Natural killer cell (primary cell): ENCODE results near the gene AKR1D1. TPM values are rescaled to one million over a fixed set of nuclear protein-coding genes. Genes with fewer than 3 reads are reported as not detected.
"Not testable (repeated sequence)": the region's sequence is repeated elsewhere in the genome, so short reads cannot be mapped to it uniquely, and the experiment has no call there.

Source experiments
- ATAC-seq, 3 donors: fragments of 150-1000 bp in 2 of 3; fragments of 200-7000 bp in 1 of 3; cut with Tn5 transposase; 1 replicate in 1 of 3; 2 replicates in 2 of 3; pipeline ENCODE4 v1.10.0; 2021; ENCODE audit warnings: mild to moderate bottlenecking in 2 of 3, moderate library complexity in 2 of 3
- DNase-seq, 2 donors: peaks; one replicate each; pipeline versions ENCODE4 v3.0.0 to v3.0.0-alpha.2; 2013 to 2021; ENCODE audit warnings: mixed read lengths in 1 of 2
- H3K27ac ChIP-seq: one replicate; pipeline ENCODE4 v1.5.1; 2013; ENCODE audit warnings: mild to moderate bottlenecking, low read length
- H3K27me3 ChIP-seq: one replicate; pipeline ENCODE4 v1.6.1; 2013; ENCODE audit warnings: low read length; ENCODE audit not compliant: control insufficient read depth, insufficient read depth
- H3K36me3 ChIP-seq: one replicate; pipeline ENCODE4 v1.6.1; 2013; ENCODE audit warnings: low read length; ENCODE audit not compliant: control insufficient read depth, insufficient read depth
- H3K4me1 ChIP-seq: one replicate; pipeline ENCODE4 v1.6.1; 2013; ENCODE audit warnings: low read length; ENCODE audit not compliant: control insufficient read depth, insufficient read depth
- H3K4me3 ChIP-seq: one replicate; pipeline ENCODE4 v1.5.1; 2013; ENCODE audit warnings: low read length
- H3K9me3 ChIP-seq: one replicate; pipeline ENCODE4 v1.6.1; 2013; ENCODE audit warnings: low read length; ENCODE audit not compliant: control insufficient read depth, insufficient read depth
- H3K27ac Mint-ChIP-seq, 2 donors: one replicate each; pipeline ENCODE4 v1.8.0; 2022; ENCODE audit warnings: mild to moderate bottlenecking in 2 of 2, mixed read lengths in 2 of 2, moderate library complexity in 1 of 2
- H3K27me3 Mint-ChIP-seq, 2 donors: one replicate each; pipeline ENCODE4 v1.8.0; 2022; ENCODE audit warnings: low read depth in 2 of 2, mixed read lengths in 2 of 2
- H3K36me3 Mint-ChIP-seq: one replicate; pipeline ENCODE4 v1.8.0; 2022; ENCODE audit warnings: mixed read lengths
- H3K4me1 Mint-ChIP-seq, 2 donors: one replicate each; pipeline ENCODE4 v1.8.0; 2022; ENCODE audit warnings: mixed read lengths in 2 of 2
- H3K4me3 Mint-ChIP-seq: one replicate; pipeline ENCODE4 v1.8.0; 2022; ENCODE audit warnings: mild to moderate bottlenecking, moderate library complexity, mixed read lengths
- H3K9me3 Mint-ChIP-seq, 2 donors: one replicate each; pipeline ENCODE4 v1.8.0; 2022; ENCODE audit warnings: mixed read lengths in 2 of 2
- CTCF ChIP-seq: fragments of 200-600 bp; IDR thresholded peaks from one replicate; pipeline ENCODE4 v1.8.0; 2022; ENCODE audit warnings: antibody characterized with exemption
- WGBS: methylation state at CpG from one replicate; pipeline ENCODE4 v1.1.7; 2013; ENCODE audit warnings: missing lambda C conversion rate; ENCODE audit not compliant: insufficient coverage; 5-methylcytosine and 5-hydroxymethylcytosine counted together
- intact Hi-C: fragments of 100-400 bp; cut with micrococcal nuclease; formaldehyde crosslinking; loops from one replicate; pipeline ENCODE4 v1.14.2; 2022
- total RNA-seq, 4 donors: library from RNA; stranded (reverse); fragments of 120-200 nt in 1 of 4; gene quantifications; one replicate each; pipeline versions ENCODE4 v1.2.3 to v1.2.4, GENCODE V29; 2013 to 2022

The AKR1D1 gene
- total RNA-seq, 3 donors from 2014 or later (not counting 1 experiment from before 2014, with no cell fraction given), result not detected

- no peak overlapping the region for H3K27ac Mint-ChIP-seq
- Histone ChIP-seq H3K4me1 (no peaks in the 10 kb centered on the region), H3K4me3 (no peak overlapping the region), H3K9me3 (no peaks in the 10 kb centered on the region), H3K36me3 (no peaks in the 10 kb centered on the region), H3K27ac (no peak overlapping the region), H3K27me3 (no peaks in the 10 kb centered on the region)
- WGBS, result 57% methylated on average over 1 of the region's 1 CpG
- peaks cover 0 to 5% of the 10 kb centered on the region in 2 donors for H3K9me3 Mint-ChIP-seq
- no peak for TF ChIP-seq CTCF
- no peak for ATAC-seq
- H3K27me3 Mint-ChIP-seq, result peaks cover 3 to 9% of the 10 kb centered on the region in 2 donors
- no peaks in the 10 kb centered on the region for H3K4me1 Mint-ChIP-seq
- no peak overlapping the region for H3K4me3 Mint-ChIP-seq
- intact Hi-C loops, result no loop called here
- H3K36me3 Mint-ChIP-seq, result no peaks in the 10 kb centered on the region
- DNase-seq, result no peak
Measured at GRCh38 chr7:138074540-138074939, 1.7 kb upstream of the AKR1D1 start.

- Histone ChIP-seq H3K9me3 (no peaks in the 10 kb centered on the region), H3K4me3 (no peak overlapping the region), H3K27ac (no peak overlapping the region), H3K27me3 (no peaks in the 10 kb centered on the region), H3K36me3 (no peaks in the 10 kb centered on the region), H3K4me1 (no peaks in the 10 kb centered on the region)
- Mint-ChIP-seq H3K27ac (no peak overlapping the region), H3K36me3 (no peaks in the 10 kb centered on the region), H3K4me1 (no peaks in the 10 kb centered on the region), H3K9me3 (peaks cover 0 to 5% of the 10 kb centered on the region in 2 donors), H3K27me3 (peaks cover 3 to 9% of the 10 kb centered on the region in 2 donors), H3K4me3 (no peak overlapping the region)
- intact Hi-C loops, result no loop called here
- DNase-seq (no peak), ATAC-seq (no peak)
- no peak for TF ChIP-seq CTCF
- 59% methylated on average over 3 of the region's 3 CpGs for WGBS
Measured at GRCh38 chr7:138075350-138075749, 909 bp upstream of the AKR1D1 start.

DNA sequence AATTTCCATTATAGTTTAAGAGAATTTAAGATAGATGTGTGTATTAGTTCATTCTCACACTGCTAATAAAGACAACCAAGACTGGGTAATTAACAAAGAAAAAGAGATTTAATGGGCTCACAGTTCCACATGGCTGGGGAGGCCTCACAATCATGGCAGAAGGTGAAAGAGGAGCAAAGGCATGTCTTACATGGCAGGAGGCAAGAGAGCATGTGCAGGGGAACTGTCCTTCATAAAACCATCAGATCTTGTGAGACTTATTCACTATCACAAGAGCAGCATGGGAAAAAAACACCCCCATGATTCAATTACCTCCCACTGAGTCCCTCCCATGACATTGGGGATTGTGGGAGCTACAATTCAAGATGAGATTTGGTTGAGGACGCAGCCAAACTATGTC lies 473 bp upstream of the AKR1D1 start:
- H3K27ac Mint-ChIP-seq, H3K27me3 ChIP-seq, H3K4me3 ChIP-seq, DNase-seq, H3K9me3 Mint-ChIP-seq, H3K4me3 Mint-ChIP-seq, H3K4me1 ChIP-seq, intact Hi-C loops, H3K27ac ChIP-seq, H3K27me3 Mint-ChIP-seq, ATAC-seq, H3K9me3 ChIP-seq, H3K4me1 Mint-ChIP-seq, H3K36me3 ChIP-seq, H3K36me3 Mint-ChIP-seq: not testable (repeated sequence)
- WGBS, result 100% methylated on average over 1 of the region's 1 CpG

- H3K27me3 Mint-ChIP-seq, result peaks cover 0 to 9% of the 10 kb centered on the region in 2 donors
- ATAC-seq (no peak), DNase-seq (no peak)
- no peak for TF ChIP-seq CTCF
- H3K36me3 Mint-ChIP-seq, result no peaks in the 10 kb centered on the region
- Histone ChIP-seq H3K27me3 (no peaks in the 10 kb centered on the region), H3K4me3 (no peak overlapping the region), H3K9me3 (no peaks in the 10 kb centered on the region), H3K27ac (no peak overlapping the region), H3K36me3 (no peaks in the 10 kb centered on the region), H3K4me1 (no peaks in the 10 kb centered on the region)
- H3K4me3 Mint-ChIP-seq, result no peak overlapping the region
- H3K27ac Mint-ChIP-seq, result no peak overlapping the region
- no peaks in the 10 kb centered on the region for H3K4me1 Mint-ChIP-seq
- intact Hi-C loops, result no loop called here
- H3K9me3 Mint-ChIP-seq, result peaks cover 0 to 5% of the 10 kb centered on the region in 2 donors
- WGBS, result 98% methylated on average over 2 of the region's 2 CpGs
Measured at GRCh38 chr7:138077809-138078208, 1.6 kb downstream of the AKR1D1 start.
